Muscle layer of duodenum (tissue), 2 donors: ENCODE data around the gene GRB2.
A peak's percentile ranks its signal among the peaks of the same experiment; 100 is the strongest.

Source experiments
- H3K27ac ChIP-seq: one replicate; pipeline ENCODE4 v1.7.0; 2013; ENCODE audit warnings: mild to moderate bottlenecking, low read length
- H3K27me3 ChIP-seq: one replicate; pipeline ENCODE4 v1.7.0; 2013; ENCODE audit warnings: low read depth, mild to moderate bottlenecking, control low read depth, low read length
- H3K36me3 ChIP-seq, 2 donors: one replicate each; pipeline ENCODE4 v1.7.0; 2013; ENCODE audit warnings: low read length in 2 of 2, control low read depth in 1 of 2, mild to moderate bottlenecking in 1 of 2; ENCODE audit not compliant: insufficient read depth in 2 of 2, control insufficient read depth in 1 of 2
- H3K4me1 ChIP-seq, 2 donors: one replicate each; pipeline ENCODE4 v1.7.0; 2013; ENCODE audit warnings: low read length in 2 of 2, mild to moderate bottlenecking in 2 of 2, control low read depth in 1 of 2, moderate library complexity in 1 of 2; ENCODE audit not compliant: insufficient read depth in 2 of 2, control insufficient read depth in 1 of 2
- H3K4me3 ChIP-seq, 2 donors: one replicate each; pipeline ENCODE4 v1.7.0; 2013; ENCODE audit warnings: low read length in 2 of 2, low read depth in 1 of 2, mild to moderate bottlenecking in 1 of 2
- H3K9me3 ChIP-seq, 2 donors: one replicate each; pipeline ENCODE4 v1.7.0; 2013; ENCODE audit warnings: low read length in 2 of 2, control low read depth in 1 of 2, mild to moderate bottlenecking in 1 of 2; ENCODE audit not compliant: control insufficient read depth in 1 of 2
- donor health status: healthy.

Gene GRB2

GRCh38 chr17:75271233-75271954 is 134.1 kb downstream of the GRB2 start:
- no peak overlapping the region for H3K27ac ChIP-seq
- peak overlapping the region; percentile 60 to 81 for H3K4me3 ChIP-seq
- no peaks in the 10 kb centered on the region for H3K9me3 ChIP-seq
- no peaks in the 10 kb centered on the region for H3K27me3 ChIP-seq
- H3K36me3 ChIP-seq, result peaks cover 2 to 5% of the 10 kb centered on the region in 2 donors
- peaks cover 4 to 29% of the 10 kb centered on the region in 2 donors for H3K4me1 ChIP-seq

GRCh38 chr17:75270966-75271232 is 134.6 kb downstream of the GRB2 start, which contains the start of gene MIF4GD:
Gene MIF4GD (minus strand): TSS chr17:75271231. CDS start chr17:75270195, 1,036 bp downstream.
- Histone ChIP-seq H3K36me3 (peaks cover 7 to 10% of the 10 kb centered on the region in 2 donors), H3K9me3 (no peaks in the 10 kb centered on the region), H3K27me3 (no peaks in the 10 kb centered on the region), H3K4me1 (peaks cover 4 to 29% of the 10 kb centered on the region in 2 donors), H3K4me3 (peak within 1 kb of the TSS; percentile 71 to 82), H3K27ac (peak within 1 kb of the TSS; percentile 54)

- Histone ChIP-seq H3K27me3 (no peaks in the 10 kb centered on the region), H3K27ac (peak overlapping the region; percentile 54), H3K4me3 (peak overlapping the region; percentile 71 to 82), H3K4me1 (peaks cover 4 to 29% of the 10 kb centered on the region in 2 donors), H3K9me3 (no peaks in the 10 kb centered on the region), H3K36me3 (peaks cover 12 to 15% of the 10 kb centered on the region in 2 donors)
Observed at GRCh38 chr17:75270218-75270965, 135.1 kb downstream of the GRB2 start.

- Histone ChIP-seq H3K4me3 (peak overlapping the region; percentile 71 to 82), H3K9me3 (no peaks in the 10 kb centered on the region), H3K27ac (peak overlapping the region; percentile 54), H3K4me1 (peaks cover 4 to 29% of the 10 kb centered on the region in 2 donors), H3K36me3 (peaks cover 13 to 15% of the 10 kb centered on the region in 2 donors), H3K27me3 (no peaks in the 10 kb centered on the region)
Observed at GRCh38 chr17:75269844-75270217, 135.6 kb downstream of the GRB2 start.
